HG03025 (cell line): ENCODE measurements around the gene FTO.

Experiments
- ATAC-seq: cut with Tn5 transposase; IDR thresholded peaks from one replicate; pipeline ENCODE4 v1.9.1; 2021; ENCODE audit warnings: mild to moderate bottlenecking, moderate library complexity; ENCODE audit not compliant: unreplicated experiment, low FRiP score

FTO gene

GRCh38 chr16:53891409-53892139, 187.6 kb downstream of the FTO start:
- ATAC-seq: no peak

GRCh38 chr16:53892155-53892554, 188.2 kb downstream of the FTO start:
- no peak for ATAC-seq

DNA sequence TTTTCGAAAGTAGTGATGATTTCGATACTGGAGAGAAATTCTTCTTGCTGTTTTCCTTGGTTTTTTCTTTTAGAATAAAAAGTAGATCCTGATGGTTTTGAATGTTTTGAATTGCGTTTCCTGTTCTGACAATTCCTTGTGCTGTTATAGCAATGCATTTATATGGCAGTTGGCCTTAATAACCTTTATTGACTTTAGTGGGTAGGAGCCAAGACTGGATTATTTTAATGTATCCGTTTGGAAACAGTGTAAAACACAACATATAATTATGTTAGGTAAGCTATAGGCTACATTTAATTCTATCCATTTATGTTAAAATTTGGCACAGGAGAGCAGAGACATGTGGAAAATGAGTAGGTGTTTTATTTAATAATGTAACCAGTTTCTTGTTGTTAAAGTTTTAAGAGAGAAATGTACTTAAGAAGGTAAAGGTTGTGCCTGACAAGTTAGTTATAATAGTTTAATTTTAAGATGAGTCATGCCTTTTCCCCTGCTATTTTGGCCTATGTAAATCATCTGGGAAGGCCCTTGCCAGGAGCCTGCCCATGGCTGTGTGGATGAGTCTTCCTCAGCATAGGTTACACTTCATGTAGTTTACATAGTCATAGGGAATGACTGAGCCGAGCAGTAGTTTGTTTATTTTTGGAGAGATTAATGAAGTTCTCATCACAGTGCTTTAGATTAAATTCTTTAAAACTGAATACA, 189.9 kb downstream of the FTO start:
- no peak for ATAC-seq

- no peak for ATAC-seq
Observed at GRCh38 chr16:53894686-53895085, 190.7 kb downstream of the FTO start.

GRCh38 chr16:53895433-53895832, 191.5 kb downstream of the FTO start:
- ATAC-seq: no peak

DNA sequence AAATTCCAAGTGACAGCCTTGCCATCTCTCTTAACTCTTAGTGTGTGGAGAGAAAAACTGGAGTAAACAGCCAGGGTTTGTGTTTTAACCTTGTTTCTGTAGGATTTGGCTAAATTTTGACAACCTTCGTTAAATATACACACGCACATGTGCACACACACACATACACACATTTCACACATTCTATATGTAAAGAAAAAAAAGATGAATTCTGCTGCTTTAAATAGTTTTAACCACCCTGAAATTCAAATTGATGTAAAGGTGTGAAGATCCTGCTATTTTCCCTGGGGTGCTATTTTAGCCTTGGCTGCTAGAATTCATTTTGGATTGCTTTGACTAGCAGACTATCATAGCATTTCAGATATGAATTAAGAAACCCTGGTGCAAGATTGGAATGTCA, 191.9 kb downstream of the FTO start:
- ATAC-seq: no peak

GRCh38 chr16:53896722-53897121, 192.8 kb downstream of the FTO start:
- no peak for ATAC-seq

GRCh38 chr16:53898993-53899392, 195.0 kb downstream of the FTO start:
- ATAC-seq: no peak

GRCh38 chr16:53899431-53899830, 195.5 kb downstream of the FTO start:
- no peak for ATAC-seq

- no peak for ATAC-seq
Observed at GRCh38 chr16:53900667-53901066, 196.7 kb downstream of the FTO start.

DNA sequence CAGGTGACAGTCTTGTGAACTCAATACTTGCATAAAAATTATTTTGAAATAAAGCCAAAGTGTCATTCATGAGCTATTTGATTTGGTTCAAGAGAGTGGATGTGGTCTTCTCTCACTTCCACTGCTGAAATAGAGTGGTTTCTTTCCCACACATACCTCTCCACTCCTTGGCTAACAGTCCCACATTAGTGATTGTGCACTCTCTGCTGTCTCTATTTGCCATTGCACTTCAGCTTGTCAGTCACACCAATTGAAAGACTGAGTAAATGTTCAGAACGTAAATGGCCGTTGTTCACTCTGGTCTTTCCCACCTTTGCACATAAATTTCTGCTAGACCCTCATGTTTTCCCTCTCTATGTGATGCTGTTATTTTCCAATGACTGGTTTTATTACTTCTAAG, 197.5 kb downstream of the FTO start:
- no peak for ATAC-seq

DNA sequence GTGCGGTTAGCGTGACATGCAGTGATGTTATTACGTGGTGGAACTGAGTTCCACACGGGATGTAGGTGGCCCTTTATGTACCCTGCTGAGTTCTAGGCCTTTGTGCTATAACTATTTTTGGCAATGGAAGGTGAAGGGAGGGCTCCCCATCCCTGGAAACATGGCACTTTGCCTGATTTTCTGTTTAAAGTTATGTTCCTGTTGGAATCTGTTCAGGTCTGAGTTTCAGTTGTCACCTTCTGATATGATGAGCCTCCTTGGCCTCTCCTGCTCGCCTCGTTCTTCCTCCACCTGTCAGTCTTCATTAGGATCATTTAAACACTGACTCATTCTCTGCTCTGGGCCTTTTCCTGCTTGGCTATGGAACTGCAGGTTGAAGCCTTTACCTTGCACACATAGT, 200.6 kb downstream of the FTO start:
- ATAC-seq: no peak

GRCh38 chr16:53905028-53905427, 201.1 kb downstream of the FTO start:
- no peak for ATAC-seq

GRCh38 chr16:53908731-53909130, 204.8 kb downstream of the FTO start:
- no peak for ATAC-seq

DNA sequence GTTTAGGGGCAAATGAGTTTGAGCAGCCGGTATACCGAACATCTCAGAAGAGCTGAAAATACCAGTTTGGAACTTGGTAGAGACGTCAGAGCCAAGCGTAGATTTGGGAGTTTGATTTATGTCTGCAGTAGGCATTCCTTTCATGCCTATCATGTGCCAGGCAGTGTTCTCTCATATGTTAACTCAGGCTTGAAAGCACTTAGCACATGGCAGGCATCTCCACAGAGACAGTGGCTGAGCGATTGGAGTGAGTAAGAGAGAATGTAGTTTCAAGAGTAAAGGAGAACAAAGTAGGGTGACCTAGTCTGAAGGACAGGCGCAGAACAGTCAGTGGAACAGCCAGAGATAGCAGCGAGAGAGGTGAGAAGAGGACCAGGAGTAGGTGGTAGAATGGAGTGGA, 207.0 kb downstream of the FTO start:
- ATAC-seq: no peak

DNA sequence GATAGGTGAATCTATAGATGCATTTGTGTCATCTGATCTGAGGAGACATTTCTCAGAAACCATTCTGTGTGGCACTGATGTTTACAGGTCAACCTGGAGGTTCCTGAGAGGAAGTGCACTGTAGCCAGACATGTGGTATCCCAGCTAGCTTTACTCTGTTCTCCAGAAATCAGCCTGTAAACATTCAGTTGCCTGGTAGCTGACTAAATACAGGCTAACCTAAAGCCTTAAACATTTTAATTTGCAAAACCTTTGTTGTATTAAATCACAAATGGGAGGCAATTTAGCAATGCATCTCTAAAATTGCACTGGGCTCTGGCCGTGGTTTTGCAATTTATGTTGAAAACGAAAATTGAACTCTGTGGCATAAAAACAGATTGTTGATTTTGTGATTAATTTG, 207.6 kb downstream of the FTO start:
- ATAC-seq: no peak

GRCh38 chr16:53912155-53912554, 208.2 kb downstream of the FTO start:
- no peak for ATAC-seq

GRCh38 chr16:53913099-53913870, 209.3 kb downstream of the FTO start:
- no peak for ATAC-seq

DNA sequence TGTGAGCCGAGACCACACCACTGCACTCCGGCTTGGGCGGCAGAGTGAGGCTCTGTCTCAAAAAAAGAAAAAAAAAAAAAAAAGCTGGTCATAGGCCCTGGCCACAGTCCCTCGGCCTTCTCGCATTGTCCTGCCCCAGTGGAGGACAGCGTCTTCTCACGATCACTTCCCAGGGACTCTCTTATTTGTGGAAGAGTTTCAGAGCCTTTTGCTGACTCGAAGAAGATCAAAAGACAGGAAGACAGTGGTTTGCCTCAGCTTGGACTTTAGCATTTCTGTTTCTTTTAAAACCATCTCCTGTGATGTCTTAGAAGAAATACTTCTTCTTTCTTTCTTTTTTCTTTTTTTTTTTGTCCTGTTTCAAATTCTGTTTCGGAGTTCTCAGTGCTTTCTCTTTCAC, 210.0 kb downstream of the FTO start:
- ATAC-seq: no peak

GRCh38 chr16:53914736-53915135, 210.8 kb downstream of the FTO start:
- no peak for ATAC-seq

- no peak for ATAC-seq
Observed at GRCh38 chr16:53915452-53916160, 211.7 kb downstream of the FTO start.
